ENCODE results near the gene CYP27B1.

DNA sequence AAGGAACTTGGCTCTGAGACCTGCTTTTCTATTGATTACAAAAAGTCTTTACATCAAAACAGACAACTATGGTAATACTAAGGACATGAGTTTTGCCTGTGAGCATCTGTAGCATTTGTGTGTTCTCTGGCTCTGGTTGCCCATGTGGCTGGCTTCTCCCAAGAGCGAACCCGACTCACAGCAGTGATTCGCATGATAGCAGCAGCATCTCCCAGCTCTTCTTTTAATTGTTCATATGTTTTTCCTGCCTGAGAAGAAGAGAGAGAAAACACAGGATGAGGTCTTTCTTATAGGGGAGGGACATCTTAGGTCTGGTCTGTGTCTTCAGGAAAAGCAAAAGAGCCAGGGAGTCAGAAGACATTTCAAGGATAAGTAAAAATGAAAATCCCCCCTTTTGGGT, 34.1 kb upstream of the CYP27B1 start:
- TF ChIP-seq, protein P1, sequence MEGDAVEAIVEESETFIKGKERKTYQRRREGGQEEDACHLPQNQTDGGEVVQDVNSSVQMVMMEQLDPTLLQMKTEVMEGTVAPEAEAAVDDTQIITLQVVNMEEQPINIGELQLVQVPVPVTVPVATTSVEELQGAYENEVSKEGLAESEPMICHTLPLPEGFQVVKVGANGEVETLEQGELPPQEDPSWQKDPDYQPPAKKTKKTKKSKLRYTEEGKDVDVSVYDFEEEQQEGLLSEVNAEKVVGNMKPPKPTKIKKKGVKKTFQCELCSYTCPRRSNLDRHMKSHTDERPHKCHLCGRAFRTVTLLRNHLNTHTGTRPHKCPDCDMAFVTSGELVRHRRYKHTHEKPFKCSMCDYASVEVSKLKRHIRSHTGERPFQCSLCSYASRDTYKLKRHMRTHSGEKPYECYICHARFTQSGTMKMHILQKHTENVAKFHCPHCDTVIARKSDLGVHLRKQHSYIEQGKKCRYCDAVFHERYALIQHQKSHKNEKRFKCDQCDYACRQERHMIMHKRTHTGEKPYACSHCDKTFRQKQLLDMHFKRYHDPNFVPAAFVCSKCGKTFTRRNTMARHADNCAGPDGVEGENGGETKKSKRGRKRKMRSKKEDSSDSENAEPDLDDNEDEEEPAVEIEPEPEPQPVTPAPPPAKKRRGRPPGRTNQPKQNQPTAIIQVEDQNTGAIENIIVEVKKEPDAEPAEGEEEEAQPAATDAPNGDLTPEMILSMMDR (IDR thresholded peaks at IDR 0.05; ENCODE audit: insufficient read depth, low read length, poor library complexity, severe bottlenecking) = no peak
- TF ChIP-seq EZH2phosphoT487 (conservative IDR thresholded peaks at IDR 0.05; ENCODE audit: low read length) = no peak

All from SU-DHL-6 (cell line).